Non-pigmented ciliary epithelial cell (primary cell): Measurements from ENCODE around the gene CENPE.
A peak's percentile ranks its signal among the peaks of the same experiment; 100 is the strongest.

ENCODE experiments used
- DNase-seq: peaks from one replicate; pipeline ENCODE4 v3.0.0-alpha.2; 2010; ENCODE audit warnings: low read depth

The CENPE gene

DNA sequence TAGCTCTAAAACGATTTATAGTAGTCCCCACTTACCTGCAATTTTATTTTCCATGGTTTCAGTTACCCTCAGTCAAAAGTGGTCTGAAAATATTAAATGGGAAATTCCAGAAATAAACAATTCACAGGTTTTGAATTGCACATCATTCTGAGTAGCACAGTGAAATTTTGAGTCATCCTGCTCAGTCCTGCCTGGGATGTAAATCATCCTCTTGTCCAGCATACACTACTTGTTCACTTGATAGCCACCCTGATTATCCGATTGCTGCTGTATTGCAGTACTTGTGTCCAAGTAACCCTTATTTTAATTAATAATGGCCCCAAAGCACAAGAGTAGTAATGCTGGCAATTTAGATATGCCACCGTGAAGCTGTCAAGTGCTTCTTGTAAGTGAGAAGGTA is 75.0 kb downstream of the CENPE start:
- DNase-seq, result no peak

DNA sequence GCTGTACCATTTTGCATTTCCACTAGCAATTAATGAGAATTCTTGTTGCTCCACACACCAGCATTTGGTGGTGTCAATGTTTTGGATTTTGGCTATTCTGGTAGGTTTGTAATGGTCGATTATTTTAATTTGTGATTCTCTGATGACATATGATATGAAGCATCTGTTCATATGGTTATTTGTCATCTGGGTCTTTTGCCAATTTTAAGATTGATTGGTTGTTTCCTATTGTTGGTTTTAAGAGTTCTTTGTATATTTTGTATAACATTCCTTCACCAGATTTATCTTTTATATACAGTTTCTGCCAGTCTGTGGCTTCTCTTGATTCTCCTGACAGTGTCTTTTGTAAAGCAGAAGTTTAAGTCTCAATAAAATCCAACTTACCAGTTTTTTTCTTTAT is 80.0 kb downstream of the CENPE start:
- no peak for DNase-seq

DNA sequence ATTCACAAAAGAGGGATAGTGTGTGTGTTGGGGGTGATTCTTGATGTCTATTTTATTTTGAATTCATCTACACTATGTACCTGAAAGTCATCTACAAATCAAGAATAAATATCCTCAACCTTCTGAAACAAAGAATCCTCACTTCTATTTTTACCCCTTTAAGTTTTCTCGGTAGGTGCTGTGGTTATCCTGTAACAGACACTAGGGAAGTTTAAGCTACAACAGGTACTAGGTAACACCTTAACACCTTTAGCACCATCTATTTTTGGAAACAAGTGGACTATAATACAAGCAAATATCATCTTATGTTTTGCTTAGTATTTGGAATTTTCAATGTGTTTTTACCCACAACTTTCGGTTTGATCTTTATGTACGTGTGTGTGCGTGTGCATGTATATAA is 86.5 kb downstream of the CENPE start:
- DNase-seq, result no peak

DNA sequence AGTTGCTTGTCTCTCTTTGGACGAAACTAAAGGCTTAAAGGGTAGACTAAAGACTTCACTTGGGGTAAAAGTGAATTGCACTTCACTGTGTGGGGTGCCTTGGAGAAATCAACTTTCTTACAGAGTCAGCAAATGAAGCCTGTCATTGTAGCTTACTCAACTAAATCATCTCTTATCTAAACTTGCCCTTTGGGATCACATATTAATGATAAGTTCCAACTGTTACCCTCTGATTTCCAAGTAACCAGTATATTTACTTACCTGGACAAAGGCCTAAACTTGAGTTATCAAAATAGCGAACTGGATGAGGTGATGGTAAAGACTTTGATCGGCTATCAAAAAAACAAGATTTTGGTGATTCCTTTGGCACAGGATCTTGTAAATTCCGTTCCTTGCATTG is 89.6 kb downstream of the CENPE start:
- DNase-seq, result no peak

DNA sequence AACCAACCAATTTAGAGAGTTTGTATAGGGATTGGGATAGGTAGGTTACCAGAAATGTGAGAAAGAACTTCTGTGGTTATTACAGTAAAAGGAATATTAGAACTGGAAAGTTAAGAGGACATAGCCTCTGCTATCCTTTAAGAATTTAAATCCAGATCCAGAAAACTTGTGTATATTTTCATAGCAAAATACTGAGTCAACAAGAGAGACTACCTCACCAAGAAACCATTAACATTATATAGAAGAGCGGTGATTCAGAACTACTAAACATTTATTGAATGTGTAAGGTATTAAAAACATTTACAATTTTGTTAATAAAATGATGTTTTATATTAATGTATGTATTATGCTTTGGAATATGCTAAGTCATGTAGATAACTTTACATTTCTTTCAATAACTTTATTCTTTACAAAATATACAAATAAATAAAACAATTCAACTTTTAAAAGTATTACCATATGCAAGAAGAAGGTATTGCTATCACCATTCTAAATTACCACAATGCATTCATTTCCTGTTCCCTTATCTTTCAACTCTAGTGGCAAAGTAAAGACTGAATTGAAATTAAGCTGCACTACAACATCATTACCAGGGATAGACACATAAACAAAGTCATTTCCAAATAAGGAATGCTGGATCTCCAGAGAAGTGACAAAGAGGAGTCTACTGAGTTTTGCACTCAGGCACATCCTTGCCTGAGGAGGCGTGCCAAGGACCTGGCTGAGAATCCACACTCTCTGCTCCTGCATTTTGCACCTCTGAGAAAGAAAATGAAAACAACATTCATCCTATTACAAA is 92.4 kb downstream of the CENPE start:
- DNase-seq, result no peak

DNA sequence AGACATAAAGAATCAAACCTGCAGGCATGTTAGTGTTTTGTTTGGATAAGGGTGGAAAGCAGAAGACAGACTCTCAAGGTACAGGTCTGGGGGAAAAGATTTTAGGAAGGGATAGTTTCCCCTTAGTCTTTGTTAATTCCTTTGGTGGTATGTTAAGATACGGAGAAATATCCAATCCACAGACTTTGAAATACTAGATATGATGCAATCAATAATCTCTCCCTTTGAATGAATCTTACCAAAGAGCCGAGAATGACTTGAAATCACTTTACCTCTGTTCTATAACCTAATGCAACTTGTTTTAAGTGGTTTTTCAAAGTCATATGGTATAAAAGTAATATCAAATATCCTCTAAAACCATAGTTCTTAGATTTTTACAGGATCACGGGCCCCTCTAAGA is 93.3 kb downstream of the CENPE start:
- DNase-seq, result no peak

DNA sequence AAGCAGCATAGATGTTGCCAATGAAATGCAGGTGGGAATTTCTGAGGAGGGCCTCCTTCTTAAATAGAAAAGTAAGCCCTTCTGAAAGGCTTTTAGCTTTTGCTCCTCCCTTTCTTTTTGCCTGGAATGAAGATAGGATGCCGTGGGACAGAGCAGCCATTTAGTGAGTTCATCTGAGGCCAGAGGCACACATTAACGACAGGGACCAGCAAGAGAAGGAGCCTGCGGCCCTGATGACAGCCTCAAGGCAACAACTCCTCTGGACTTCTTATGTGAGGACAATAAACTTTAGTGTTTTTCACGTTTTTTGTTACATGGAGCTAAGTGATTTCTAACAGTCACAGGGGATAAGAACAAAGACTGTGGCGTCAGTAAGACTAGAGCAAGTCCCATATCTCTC is 97.5 kb downstream of the CENPE start:
- no peak for DNase-seq

DNA sequence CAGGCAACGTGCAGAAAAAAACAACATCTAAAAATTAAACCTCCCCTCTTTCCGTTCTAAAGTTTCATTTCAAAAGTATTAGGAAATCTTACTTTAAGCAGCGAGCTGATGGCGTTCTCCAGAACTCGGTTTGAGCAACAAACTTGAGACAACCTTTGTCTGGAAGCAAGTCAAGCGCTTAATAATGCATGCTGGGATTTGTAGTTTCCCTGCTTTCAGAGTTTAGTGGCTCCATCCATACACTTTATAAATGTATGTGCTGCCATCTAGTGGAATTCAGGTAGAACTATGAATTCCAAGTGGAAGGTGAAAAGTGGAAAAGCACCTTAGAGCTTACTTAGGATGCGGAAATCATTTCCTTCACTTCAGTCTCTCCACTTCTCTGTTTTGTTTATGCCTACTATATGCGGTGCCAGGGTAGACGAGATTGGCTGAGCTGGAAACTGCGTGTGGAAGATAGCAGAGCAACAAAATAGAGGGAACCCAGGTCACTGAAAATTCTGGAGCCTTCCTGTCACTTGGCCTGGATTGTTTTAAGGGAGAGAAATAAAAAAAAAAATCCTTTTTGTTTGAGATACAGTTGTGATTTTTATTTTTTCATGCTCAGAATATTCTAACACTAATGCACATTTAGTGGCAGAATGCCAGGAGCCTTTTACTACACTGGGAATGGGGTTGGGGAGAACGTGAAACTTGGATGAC is 98.3 kb downstream of the CENPE start, which contains the start of gene BDH2:
TSS of gene BDH2 (minus strand) at position 144 of the 702 bp plus-strand sequence. CDS start 3,580 bp downstream, outside the sequence.
- DNase-seq, result peak; percentile 93

DNA sequence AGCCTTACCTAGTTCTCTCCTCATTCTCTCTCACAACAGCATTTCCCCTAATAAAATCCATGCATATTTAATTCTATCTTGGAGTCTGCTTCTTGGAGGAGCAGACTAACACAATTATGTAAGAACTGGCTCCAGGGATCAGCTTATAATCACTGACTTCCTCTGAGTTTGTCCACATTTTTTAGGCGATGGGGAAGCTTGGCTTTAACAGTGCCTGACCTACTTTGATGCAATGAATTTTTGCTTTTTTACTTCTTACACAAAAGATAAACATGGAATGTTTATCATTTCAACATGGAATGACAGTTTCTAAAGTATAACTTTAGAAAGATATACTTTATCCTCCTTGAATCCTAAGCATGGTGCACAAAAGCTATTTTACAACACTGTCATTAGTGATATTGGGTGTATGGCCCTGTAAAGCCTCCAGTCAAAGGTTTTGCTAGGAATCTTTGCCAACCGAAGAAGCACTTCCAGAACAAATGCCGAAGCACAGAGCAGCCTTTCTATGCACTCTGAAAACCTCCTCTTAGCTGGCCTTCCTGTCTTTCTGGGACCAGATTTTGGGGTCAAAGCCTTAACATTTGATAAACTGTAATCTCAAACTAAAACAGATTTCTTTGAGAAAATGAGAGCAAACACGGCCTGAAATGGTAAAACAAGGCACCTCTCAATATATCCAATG is 99.2 kb downstream of the CENPE start:
- DNase-seq, result no peak

DNA sequence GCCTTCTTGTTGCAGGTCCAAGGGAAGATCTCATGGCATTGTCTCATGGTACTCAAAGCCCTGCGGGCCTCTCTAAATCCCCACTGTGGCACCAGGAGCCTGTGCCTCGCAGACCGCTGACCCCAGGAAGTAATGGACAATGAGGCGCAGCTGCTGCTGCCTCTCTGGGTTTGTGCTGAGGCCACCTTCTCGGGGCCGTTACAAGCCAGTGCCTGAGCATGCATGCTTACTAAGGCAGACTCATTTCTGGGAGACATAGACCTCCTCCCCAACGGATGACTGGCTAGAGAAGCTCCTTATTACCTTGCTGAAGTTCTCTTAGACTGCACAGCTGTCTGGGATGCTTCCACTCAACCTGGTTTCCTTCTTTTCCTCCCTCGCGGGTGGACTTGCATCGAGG is 99.8 kb downstream of the CENPE start:
- no peak for DNase-seq

DNA sequence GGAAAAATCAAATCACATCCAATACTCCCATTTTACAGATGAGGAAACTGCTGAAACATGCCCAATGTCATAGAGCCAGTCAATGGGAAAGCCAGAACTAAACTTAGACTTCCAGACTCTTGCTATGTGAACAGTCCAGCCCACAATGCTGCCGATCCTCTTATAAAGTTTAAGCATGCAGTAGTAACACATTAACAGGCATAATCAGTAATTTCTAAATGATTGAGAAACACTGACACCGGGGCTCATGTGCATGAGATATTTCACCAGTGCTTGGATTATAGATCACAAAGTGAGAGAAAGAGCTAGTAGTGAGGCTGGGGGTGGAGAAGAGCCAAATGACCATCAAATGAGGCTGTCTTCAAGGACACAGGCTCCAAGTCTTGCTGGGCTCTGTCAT is 101.0 kb downstream of the CENPE start:
- DNase-seq, result no peak

DNA sequence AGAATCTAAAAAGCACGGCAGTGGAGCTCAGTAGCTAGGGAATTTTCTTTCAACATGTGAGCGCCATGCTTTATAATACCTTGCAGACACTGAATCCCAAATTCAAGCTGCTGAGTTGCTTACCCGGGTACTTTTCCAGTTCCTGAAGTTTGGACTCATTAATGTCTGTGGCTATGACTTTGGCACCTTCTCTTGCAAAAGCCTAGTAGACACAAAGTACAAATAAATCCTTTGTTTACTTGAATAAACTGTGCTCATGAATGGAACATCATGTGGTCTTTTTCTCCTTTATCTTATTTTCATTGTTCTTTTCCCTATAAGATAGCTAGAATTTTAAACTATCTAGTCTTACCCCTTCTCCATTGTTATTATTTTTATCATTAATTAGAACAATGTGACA is 103.1 kb downstream of the CENPE start:
- no peak for DNase-seq

DNA sequence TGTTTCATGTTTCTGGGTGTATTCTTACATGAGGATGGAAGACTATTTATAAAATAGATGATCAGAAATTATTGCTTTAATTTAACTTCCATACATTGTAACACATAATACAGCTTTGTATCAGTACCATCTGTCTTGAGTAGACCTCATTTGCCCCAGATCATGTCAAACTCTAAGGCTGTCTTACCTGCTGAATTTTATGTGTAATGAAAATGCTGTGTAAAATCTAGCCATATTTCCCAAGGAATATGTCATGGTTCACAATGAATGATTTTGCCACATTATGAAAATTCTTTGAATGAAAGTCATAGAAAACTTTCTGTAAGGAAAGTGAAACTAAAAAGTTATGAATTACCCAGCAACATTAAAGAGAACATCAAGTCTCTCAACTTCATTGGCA is 105.9 kb downstream of the CENPE start:
- no peak for DNase-seq

DNA sequence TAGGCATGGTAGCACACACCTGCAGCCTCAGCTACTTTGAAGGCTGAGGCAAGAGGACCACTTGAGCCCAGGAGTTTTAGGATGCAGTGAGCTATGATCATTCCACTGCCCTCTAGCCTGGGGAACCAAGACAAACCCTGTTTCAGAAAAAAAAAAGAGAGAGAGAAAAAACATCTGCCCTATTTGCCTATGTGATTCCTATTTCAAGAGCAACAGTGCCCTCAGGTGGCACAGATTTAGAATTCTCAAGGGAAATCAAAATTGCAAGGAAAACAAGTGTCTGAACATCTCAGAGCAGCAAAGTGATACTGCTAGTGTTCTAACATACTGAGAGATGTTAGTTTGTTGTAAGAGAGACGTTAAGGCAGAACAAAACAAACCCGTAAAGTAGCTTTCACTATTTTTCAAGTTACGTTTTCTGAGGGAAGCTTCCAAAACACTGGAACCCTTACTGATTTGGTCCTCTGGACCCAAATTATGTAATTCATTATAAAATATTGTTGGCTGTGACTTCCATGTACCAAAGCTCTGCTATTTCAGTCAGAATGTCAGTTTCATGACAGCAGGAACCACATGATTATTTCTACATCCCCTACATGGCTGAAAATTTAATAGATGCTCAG is 106.4 kb downstream of the CENPE start:
- DNase-seq, result peak; percentile 51

DNA sequence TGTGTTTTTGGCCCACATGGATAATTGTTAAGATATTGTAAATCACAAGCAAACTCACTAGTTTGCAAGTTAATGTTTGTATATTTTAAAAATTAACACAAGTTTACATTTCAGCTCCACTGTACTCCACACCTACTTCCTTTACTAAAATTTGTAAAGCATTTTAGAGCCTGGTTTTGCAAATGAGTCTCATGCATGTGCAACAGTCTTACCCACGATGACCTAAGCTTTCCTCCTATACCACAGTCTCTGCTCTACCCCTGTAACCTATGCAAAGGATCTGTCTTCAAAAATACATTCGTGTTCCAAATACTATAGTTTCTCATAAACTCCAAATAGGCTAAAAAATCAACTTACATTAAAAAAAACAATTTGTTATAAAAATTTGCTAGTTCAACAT is 108.7 kb downstream of the CENPE start:
- no peak for DNase-seq

DNA sequence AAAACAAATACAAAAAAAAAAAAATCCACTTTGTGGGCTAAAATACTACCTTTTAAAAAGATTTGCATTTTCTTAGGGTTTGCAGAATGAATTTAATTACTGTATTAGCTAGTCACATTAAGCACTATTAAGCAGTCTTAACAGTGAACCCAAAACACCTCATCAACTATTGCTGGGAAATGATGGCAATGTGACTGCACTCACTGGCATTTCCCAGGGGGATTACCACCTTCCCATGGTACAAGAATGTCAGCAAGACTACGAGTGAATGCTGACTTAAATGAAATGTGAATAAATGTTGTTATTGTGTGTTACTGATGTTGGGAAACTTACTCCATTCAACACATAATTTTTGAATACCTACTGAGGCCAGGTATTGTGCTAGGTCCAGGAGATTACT is 111.6 kb downstream of the CENPE start:
- no peak for DNase-seq

DNA sequence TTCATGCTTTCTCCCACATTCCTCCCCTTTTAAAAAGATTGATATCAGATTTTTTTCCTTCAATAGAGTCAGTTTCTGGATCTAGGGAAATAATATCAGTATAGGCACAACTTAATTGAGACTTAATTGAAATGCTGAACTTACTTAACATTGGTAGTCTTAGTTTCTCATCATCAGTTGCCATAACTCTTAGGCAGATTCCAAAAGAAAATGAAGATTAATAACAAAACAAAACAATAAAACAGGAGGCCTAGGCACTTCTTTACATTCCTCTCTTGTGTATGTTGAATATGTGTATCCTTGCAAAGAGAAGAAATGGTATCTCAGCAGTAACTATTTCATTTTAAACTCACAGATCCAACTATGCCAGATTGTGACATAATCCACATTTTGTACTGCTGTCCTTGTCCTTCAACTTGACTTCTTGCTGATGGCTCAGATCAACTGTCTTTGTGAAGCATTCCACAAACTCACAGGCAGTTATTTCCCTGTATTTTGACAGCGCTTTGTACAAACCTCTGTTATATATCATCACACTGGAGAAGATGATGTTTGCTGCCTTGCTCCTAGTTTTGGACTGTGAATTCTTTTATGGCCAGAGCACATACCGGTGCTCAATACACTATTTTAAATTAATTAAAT is 112.5 kb downstream of the CENPE start:
- DNase-seq, result no peak

DNA sequence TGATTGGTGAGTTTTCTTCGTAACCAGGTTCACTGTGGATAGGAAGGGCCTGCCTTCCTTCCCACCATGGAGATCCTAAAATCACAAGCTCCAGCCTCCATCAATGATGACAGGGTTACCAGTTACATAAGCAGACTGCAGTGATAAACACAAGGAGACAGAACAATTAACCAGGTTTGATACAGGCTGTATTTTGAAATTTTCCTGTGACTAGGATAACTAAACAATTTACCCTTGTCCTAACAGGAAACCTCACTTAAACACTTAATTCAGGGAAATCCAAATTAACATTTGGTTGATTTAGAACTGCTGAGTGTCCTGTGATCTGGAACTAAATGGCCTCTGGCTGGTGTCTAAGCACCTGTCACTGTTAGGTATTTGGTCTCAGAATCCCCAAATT is 118.5 kb downstream of the CENPE start:
- DNase-seq, result no peak

DNA sequence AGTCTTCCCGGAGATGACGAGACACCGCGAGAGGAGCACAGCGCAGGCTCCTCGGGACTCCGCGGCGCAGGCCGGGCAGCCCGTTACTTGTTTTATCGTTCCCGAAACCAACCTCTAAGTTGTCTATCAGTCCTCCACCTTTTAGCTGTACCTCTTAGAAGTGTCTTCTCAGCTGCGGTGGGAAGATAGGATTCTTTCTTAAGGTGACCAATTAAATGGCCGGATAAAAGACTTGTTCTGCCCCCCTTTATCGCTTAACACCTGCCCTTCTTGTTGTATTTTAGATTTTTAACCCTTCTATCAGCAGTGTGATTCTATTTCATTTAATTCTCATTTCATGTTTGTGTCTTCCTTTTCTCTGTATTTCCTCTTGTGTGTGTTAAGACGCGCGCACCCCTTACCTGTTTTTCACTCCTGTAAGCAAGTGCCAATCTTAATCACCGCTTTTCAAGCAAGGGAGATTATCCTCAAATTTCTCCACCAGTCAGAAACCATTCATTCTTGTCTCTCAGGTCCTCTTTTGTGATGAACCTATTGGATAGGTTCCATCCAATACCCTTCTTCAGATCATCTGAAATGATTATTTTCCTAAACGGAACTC is 121.3 kb downstream of the CENPE start, which contains the start of gene SLC9B2:
TSS of gene SLC9B2 (minus strand) at position 15 of the 601 bp plus-strand sequence. CDS start 9,211 bp downstream, outside the sequence.
- DNase-seq, result no peak

DNA sequence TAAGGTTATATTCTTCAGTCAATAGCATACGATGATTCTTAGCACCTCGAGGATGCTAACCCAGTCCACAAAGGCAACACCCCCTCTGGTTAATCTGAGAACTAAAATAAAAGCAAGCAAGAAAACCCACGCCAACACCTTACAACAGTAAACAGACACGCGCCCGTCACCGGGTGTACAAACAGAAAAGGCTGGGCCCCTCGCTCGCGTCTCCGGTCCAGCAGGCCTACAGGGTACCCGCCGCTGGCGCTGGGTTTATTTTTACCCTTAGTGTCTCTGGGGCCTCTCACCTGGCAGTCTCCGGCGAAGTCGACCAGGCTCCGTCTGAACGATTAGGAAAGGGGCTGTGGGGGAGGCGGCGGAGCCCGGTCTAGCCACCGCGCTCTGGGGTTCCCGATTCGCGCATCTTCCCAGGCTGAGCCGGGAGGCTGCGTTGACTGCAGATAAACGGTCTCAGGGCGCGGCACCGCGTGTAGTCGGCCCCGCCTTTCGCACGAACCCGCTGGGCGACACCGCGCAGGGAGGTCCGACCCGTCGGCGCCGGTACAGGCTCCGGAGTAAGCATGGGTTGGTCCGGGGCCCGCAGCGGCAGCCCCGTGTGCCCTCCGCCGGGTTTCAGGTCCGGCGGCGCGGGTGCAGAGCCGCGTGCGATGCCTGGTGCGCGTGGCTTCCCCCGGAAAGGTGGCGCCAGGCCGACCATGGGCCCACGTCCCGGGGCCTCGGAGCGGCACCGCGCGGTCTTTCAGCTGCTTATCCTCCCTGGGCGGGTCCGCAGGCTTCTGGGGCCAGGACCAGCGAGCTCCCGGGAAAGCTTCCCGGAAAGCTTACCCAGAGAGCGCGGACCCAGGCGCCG is 122.0 kb downstream of the CENPE start:
- no peak for DNase-seq
